ENCODE measurements around the gene DUSP14. TPM values are rescaled to one million over a fixed set of nuclear protein-coding genes. Genes with fewer than 3 reads are reported as not detected.

Gene DUSP14
- total and polyA plus RNA-seq, 2 of the 13 experiments (the other 11 are each of a cell fraction or from before 2014, with no cell fraction given), result 33.5 to 39.8 TPM

DNA sequence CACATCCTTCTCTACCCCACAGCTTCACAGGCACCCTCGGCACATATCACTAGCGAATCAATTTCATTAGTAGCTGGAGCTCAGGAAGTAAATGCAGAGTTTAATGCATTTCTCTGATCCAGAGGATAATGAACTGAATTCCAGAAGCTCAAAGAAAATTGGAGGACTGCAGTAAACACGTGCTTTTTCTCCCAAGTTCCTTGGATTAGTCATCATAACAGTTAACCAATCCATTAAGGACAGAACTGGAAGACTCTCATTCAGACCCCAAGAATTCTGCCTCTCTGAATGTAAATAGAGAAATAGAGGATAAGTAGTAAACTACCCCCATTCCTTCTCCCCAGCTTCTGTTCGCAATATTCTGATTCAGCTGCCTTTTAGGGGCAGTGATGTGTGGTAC is 40.7 kb downstream of the DUSP14 start:
- ChIA-PET POLR2A (no interaction called here), CTCF (ENCODE audit: low intra/inter-chr PET ratio, low total read pairs) (no interaction called here)
- intact Hi-C loops (cut with micrococcal nuclease; ENCODE audit: unreplicated experiment) (no loop called here), in situ Hi-C loops (cut with HindIII; ENCODE audit: extremely low pct_ligation_motif_present, low pct_unique_long_range_greater_than_20kb) (no loop called here)
- H3K4me3 ChIP-seq (replicated peaks in 1 of 3; ENCODE audit: insufficient read depth in 1 of 3, low read depth in 2 of 3, low read length in 3 of 3), result no peak overlapping the region
- no peak overlapping the region for H3K9ac ChIP-seq (ENCODE audit: insufficient read depth, low read depth, low read length)
- no peak for FAIRE-seq
- H2AFZ ChIP-seq (ENCODE audit: low read length), result no peak overlapping the region
- no TSS peak for BruUV-seq (replicated peaks)
- WGBS (ENCODE audit: low lambda C conversion rate), result 97% methylated on average over 4 of the region's 4 CpGs
- no peak overlapping the region for H3K4me2 ChIP-seq (ENCODE audit: low read depth, low read length)
- H3K36me3 ChIP-seq (replicated peaks in 1 of 2; ENCODE audit: control insufficient read depth in 1 of 2, insufficient read depth in 2 of 2, low read length in 2 of 2), result peaks cover 8 to 17% of the 10 kb centered on the region in 2 experiments; a peak in 3 of 5 replicates
- H3K27me3 ChIP-seq (ENCODE audit: control insufficient read depth in 1 of 2, insufficient read depth in 2 of 2, low read length in 2 of 2), result no peaks in the 10 kb centered on the region
- H4K20me1 ChIP-seq (ENCODE audit: insufficient read depth, low read length), result no peaks in the 10 kb centered on the region
- no peaks in the 10 kb centered on the region for H3K4me1 ChIP-seq (ENCODE audit: insufficient read depth, low read length)
- no peaks in the 10 kb centered on the region for H3K9me3 ChIP-seq (ENCODE audit: low read length)
- no peak for DNase-seq (ENCODE audit: low spot score)
- H3K79me2 ChIP-seq (ENCODE audit: insufficient read depth, low read length), result no peaks in the 10 kb centered on the region
- no peak overlapping the region for H3K27ac ChIP-seq (ENCODE audit: extremely low read length, insufficient read depth, low read length)
- no peak for TF ChIP-seq RARA (CRISPR knock-in tag; IDR thresholded peaks at IDR 0.05)
- TF ChIP-seq MIER3 (CRISPR knock-in tag; IDR thresholded peaks at IDR 0.05; ENCODE audit: borderline replicate concordance), result no peak
- TF ChIP-seq ATAD3A (CRISPR knock-in tag; IDR thresholded peaks at IDR 0.05), result no peak
- TF ChIP-seq, protein P1, sequence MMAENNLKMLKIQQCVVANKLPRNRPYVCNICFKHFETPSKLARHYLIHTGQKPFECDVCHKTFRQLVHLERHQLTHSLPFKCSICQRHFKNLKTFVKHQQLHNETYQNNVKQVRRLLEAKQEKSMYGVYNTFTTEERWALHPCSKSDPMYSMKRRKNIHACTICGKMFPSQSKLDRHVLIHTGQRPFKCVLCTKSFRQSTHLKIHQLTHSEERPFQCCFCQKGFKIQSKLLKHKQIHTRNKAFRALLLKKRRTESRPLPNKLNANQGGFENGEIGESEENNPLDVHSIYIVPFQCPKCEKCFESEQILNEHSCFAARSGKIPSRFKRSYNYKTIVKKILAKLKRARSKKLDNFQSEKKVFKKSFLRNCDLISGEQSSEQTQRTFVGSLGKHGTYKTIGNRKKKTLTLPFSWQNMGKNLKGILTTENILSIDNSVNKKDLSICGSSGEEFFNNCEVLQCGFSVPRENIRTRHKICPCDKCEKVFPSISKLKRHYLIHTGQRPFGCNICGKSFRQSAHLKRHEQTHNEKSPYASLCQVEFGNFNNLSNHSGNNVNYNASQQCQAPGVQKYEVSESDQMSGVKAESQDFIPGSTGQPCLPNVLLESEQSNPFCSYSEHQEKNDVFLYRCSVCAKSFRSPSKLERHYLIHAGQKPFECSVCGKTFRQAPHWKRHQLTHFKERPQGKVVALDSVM (CRISPR knock-in tag; IDR thresholded peaks at IDR 0.05), result no peak
- no peak for TF ChIP-seq ZSCAN12 (CRISPR knock-in tag; IDR thresholded peaks at IDR 0.05)
- TF ChIP-seq, protein P2, sequence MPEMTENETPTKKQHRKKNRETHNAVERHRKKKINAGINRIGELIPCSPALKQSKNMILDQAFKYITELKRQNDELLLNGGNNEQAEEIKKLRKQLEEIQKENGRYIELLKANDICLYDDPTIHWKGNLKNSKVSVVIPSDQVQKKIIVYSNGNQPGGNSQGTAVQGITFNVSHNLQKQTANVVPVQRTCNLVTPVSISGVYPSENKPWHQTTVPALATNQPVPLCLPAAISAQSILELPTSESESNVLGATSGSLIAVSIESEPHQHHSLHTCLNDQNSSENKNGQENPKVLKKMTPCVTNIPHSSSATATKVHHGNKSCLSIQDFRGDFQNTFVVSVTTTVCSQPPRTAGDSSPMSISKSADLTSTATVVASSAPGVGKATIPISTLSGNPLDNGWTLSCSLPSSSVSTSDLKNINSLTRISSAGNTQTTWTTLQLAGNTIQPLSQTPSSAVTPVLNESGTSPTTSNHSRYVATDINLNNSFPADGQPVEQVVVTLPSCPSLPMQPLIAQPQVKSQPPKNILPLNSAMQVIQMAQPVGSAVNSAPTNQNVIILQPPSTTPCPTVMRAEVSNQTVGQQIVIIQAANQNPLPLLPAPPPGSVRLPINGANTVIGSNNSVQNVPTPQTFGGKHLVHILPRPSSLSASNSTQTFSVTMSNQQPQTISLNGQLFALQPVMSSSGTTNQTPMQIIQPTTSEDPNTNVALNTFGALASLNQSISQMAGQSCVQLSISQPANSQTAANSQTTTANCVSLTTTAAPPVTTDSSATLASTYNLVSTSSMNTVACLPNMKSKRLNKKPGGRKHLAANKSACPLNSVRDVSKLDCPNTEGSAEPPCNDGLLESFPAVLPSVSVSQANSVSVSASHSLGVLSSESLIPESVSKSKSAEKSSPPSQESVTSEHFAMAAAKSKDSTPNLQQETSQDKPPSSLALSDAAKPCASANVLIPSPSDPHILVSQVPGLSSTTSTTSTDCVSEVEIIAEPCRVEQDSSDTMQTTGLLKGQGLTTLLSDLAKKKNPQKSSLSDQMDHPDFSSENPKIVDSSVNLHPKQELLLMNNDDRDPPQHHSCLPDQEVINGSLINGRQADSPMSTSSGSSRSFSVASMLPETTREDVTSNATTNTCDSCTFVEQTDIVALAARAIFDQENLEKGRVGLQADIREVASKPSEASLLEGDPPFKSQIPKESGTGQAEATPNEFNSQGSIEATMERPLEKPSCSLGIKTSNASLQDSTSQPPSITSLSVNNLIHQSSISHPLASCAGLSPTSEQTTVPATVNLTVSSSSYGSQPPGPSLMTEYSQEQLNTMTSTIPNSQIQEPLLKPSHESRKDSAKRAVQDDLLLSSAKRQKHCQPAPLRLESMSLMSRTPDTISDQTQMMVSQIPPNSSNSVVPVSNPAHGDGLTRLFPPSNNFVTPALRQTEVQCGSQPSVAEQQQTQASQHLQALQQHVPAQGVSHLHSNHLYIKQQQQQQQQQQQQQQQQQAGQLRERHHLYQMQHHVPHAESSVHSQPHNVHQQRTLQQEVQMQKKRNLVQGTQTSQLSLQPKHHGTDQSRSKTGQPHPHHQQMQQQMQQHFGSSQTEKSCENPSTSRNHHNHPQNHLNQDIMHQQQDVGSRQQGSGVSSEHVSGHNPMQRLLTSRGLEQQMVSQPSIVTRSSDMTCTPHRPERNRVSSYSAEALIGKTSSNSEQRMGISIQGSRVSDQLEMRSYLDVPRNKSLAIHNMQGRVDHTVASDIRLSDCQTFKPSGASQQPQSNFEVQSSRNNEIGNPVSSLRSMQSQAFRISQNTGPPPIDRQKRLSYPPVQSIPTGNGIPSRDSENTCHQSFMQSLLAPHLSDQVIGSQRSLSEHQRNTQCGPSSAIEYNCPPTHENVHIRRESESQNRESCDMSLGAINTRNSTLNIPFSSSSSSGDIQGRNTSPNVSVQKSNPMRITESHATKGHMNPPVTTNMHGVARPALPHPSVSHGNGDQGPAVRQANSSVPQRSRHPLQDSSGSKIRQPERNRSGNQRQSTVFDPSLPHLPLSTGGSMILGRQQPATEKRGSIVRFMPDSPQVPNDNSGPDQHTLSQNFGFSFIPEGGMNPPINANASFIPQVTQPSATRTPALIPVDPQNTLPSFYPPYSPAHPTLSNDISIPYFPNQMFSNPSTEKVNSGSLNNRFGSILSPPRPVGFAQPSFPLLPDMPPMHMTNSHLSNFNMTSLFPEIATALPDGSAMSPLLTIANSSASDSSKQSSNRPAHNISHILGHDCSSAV (CRISPR knock-in tag; IDR thresholded peaks at IDR 0.05; ENCODE audit: borderline replicate concordance), result no peak
- TF ChIP-seq MAFG (CRISPR knock-in tag; IDR thresholded peaks at IDR 0.05), result no peak
- no peak for ATAC-seq

Measured in HepG2 (cell line).